SK-N-SH (cell line): ENCODE results near the gene ATP2B1. TPM values are rescaled to one million over a fixed set of nuclear protein-coding genes. Genes with fewer than 3 reads are reported as not detected.

Experiments used
- CTCF ChIA-PET: fragments of 300-600, 350-600 bp; formaldehyde crosslinking; extraction: SDS; loops from one replicate; lab custom pipeline; 2021; lab: Yijun Ruan, JAX
- POLR2A ChIA-PET: fragments of 350-600 bp; sonication (Branson Sonifier 250); formaldehyde crosslinking; extraction: SDS; loops from one replicate; lab custom pipeline; 2020; ENCODE audit warnings: antibody characterized with exemption, inconsistent platforms; lab: Yijun Ruan, JAX
- DNase-seq: peaks from one replicate; pipeline ENCODE4 v3.0.0; 2012
- H2AFZ ChIP-seq: fragments of 200-600 bp; sonication (generic); 2 replicates; pipeline ENCODE4 v1.8.1; 2016; ENCODE audit warnings: antibody characterized with exemption, mild to moderate bottlenecking, low read depth
- H3F3A ChIP-seq: fragments of 200-600 bp; sonication (generic); replicated peaks from 2 replicates; pipeline ENCODE3; 2016; ENCODE audit warnings: antibody characterized with exemption, mild to moderate bottlenecking; ENCODE audit not compliant: insufficient read depth
- H3K27ac ChIP-seq, 2 experiments: fragments of 200-500 bp in 1 of 2; fragments of 200-600 bp in 1 of 2; sonication (Bioruptor generic) in 1 of 2; sonication (generic), shearing (Covaris generic) in 1 of 2; 2 replicates each; pipeline versions ENCODE4 v1.5.1 to v1.6.1; 2014 to 2016; ENCODE audit warnings: low read depth in 2 of 2, inconsistent platforms in 1 of 2, low read length in 1 of 2, mild to moderate bottlenecking in 1 of 2, mixed read lengths in 1 of 2
- H3K27me3 ChIP-seq: fragments of 200-600 bp; sonication (generic), shearing (Covaris generic); 2 replicates; pipeline ENCODE4 v1.6.1; 2016; ENCODE audit warnings: mixed run types; ENCODE audit not compliant: insufficient read depth
- H3K36me3 ChIP-seq, 2 experiments: fragments of 200-500 bp in 1 of 2; fragments of 200-600 bp in 1 of 2; sonication (Bioruptor generic) in 1 of 2; sonication (generic) in 1 of 2; replicated peaks in 1 of 2; 2 replicates each; pipeline versions ENCODE3 to v1.5.1; 2014 to 2016; ENCODE audit warnings: low read length in 1 of 2, mild to moderate bottlenecking in 1 of 2; ENCODE audit not compliant: insufficient read depth in 2 of 2, control insufficient read depth in 1 of 2
- H3K4me1 ChIP-seq, 2 experiments: fragments of 200-500 bp in 1 of 2; fragments of 200-600 bp in 1 of 2; sonication (Bioruptor generic) in 1 of 2; sonication (generic), shearing (Covaris generic) in 1 of 2; 2 replicates each; pipeline versions ENCODE4 v1.5.1 to v1.6.1; 2014 to 2016; ENCODE audit warnings: low read depth in 1 of 2, low read length in 1 of 2, mixed run types in 1 of 2; ENCODE audit not compliant: insufficient read depth in 2 of 2, control insufficient read depth in 1 of 2
- H3K4me2 ChIP-seq: fragments of 200-600 bp; sonication (generic), shearing (Covaris generic); 2 replicates; pipeline ENCODE4 v1.6.1; 2017; ENCODE audit warnings: mixed run types
- H3K4me3 ChIP-seq, 2 experiments: fragments of 200-500 bp in 1 of 2; fragments of 200-600 bp in 1 of 2; sonication (Bioruptor generic) in 1 of 2; sonication (generic), shearing (Covaris generic) in 1 of 2; 2 replicates each; pipeline versions ENCODE4 v1.5.1 to v1.8.1; 2014 to 2016; ENCODE audit warnings: low read depth in 2 of 2, inconsistent platforms in 1 of 2, low read length in 1 of 2, mild to moderate bottlenecking in 1 of 2, mixed read lengths in 1 of 2, moderate library complexity in 1 of 2
- H3K79me2 ChIP-seq: fragments of 200-600 bp; sonication (generic); 2 replicates; pipeline ENCODE4 v1.8.1; 2017; ENCODE audit warnings: mild to moderate bottlenecking; ENCODE audit not compliant: insufficient read depth
- H3K9ac ChIP-seq: fragments of 200-600 bp; sonication (generic); 2 replicates; pipeline ENCODE4 v1.6.1; 2017; ENCODE audit warnings: mixed run types
- H3K9me2 ChIP-seq: fragments of 200-600 bp; sonication (generic); 2 replicates; pipeline ENCODE4 v1.6.1; 2017; ENCODE audit warnings: mixed run types
- H3K9me3 ChIP-seq: fragments of 200-600 bp; sonication (generic); 2 replicates; pipeline ENCODE4 v1.6.1; 2017; ENCODE audit warnings: mixed run types, mild to moderate bottlenecking, moderate library complexity
- H4K20me1 ChIP-seq: fragments of 200-600 bp; sonication (generic); 2 replicates; pipeline ENCODE4 v1.6.1; 2017; ENCODE audit warnings: mild to moderate bottlenecking, mixed run types; ENCODE audit not compliant: insufficient read depth
- FOXJ3 ChIP-seq: sonication (generic); formaldehyde crosslinking; IDR thresholded peaks from 2 replicates; pipeline ENCODE4 v1.5.1; 2020; ENCODE audit warnings: mild to moderate bottlenecking, missing genetic modification reagents
- FOXM1 ChIP-seq: IDR thresholded peaks from 2 replicates; pipeline ENCODE4 v1.4.0; 2012; ENCODE audit warnings: low read depth, mild to moderate bottlenecking
- GABPA ChIP-seq: IDR thresholded peaks from 2 replicates; pipeline ENCODE4 v1.4.0; 2012; ENCODE audit warnings: low read depth, mild to moderate bottlenecking
- GATA2 ChIP-seq: sonication (generic); formaldehyde crosslinking; IDR thresholded peaks from 2 replicates; pipeline ENCODE4 v1.5.0; 2020; ENCODE audit warnings: mild to moderate bottlenecking, missing genetic modification reagents
- IRF3 ChIP-seq: fragments of 150-350 bp; IDR thresholded peaks from 2 replicates; pipeline ENCODE4 v1.6.1; 2016; ENCODE audit warnings: mild to moderate bottlenecking, low read depth, low read length
- PBX3 ChIP-seq: IDR thresholded peaks from 2 replicates; pipeline ENCODE4; 2012
- RAD21 ChIP-seq: IDR thresholded peaks from 2 replicates; pipeline ENCODE4 v1.6.1; 2012; ENCODE audit warnings: mild to moderate bottlenecking, low read length
- RCOR1 ChIP-seq: fragments of 150-350 bp; IDR thresholded peaks from 2 replicates; pipeline ENCODE4 v1.6.1; 2017; ENCODE audit warnings: antibody characterized with exemption, low read length
- RFX5 ChIP-seq: IDR thresholded peaks from 2 replicates; pipeline ENCODE4 v1.6.1; 2012; ENCODE audit warnings: mild to moderate bottlenecking, improper control_type of control experiment, low read length
- SIN3A ChIP-seq: IDR thresholded peaks from 2 replicates; pipeline ENCODE4 v1.6.1; 2012; ENCODE audit warnings: low read depth, mild to moderate bottlenecking, low read length, moderate library complexity, borderline replicate concordance
- TCF12 ChIP-seq: IDR thresholded peaks from 2 replicates; pipeline ENCODE4 v1.4.0; 2012
- ZBTB33 ChIP-seq: IDR thresholded peaks from 2 replicates; pipeline ENCODE4 v1.4.0; 2012; ENCODE audit warnings: low read depth, borderline replicate concordance
- WGBS: methylation state at CpG from one replicate; pipeline ENCODE4 v1.1.6; 2017; ENCODE audit warnings: low lambda C conversion rate; 5-methylcytosine and 5-hydroxymethylcytosine counted together
- polyA plus RNA-seq, 3 experiments: library from polyadenylated mRNA; depleted of rRNA; stranded (reverse); fragments of >200 nt; gene quantifications; 2 replicates each; pipeline ENCODE4 v1.2.3, GENCODE V29; 2012

ATP2B1 gene
- polyA plus RNA-seq, 1 of the 3 experiments (the other 2 are of a cell fraction), result 4.3 TPM

GRCh38 chr12:89717759-89718523 lies 9.3 kb upstream of the ATP2B1 start:
- 87% methylated on average over 2 of the region's 2 CpGs for WGBS
- Histone ChIP-seq H3K79me2 (no peaks in the 10 kb centered on the region), H3K4me1 (no peaks in the 10 kb centered on the region), H3K27ac (no peak overlapping the region), H3K4me2 (no peak overlapping the region), H2AFZ (no peak overlapping the region), H3K27me3 (no peaks in the 10 kb centered on the region), H3K9ac (no peak overlapping the region), H4K20me1 (no peaks in the 10 kb centered on the region), H3K9me2 (no peaks in the 10 kb centered on the region), H3F3A (no peaks in the 10 kb centered on the region), H3K4me3 (no peak overlapping the region), H3K9me3 (no peaks in the 10 kb centered on the region), H3K36me3 (no peaks in the 10 kb centered on the region)
- DNase-seq, result no peak
- no peak for TF ChIP-seq GABPA
- ChIA-PET POLR2A (no interaction called here), CTCF (no interaction called here)

DNA sequence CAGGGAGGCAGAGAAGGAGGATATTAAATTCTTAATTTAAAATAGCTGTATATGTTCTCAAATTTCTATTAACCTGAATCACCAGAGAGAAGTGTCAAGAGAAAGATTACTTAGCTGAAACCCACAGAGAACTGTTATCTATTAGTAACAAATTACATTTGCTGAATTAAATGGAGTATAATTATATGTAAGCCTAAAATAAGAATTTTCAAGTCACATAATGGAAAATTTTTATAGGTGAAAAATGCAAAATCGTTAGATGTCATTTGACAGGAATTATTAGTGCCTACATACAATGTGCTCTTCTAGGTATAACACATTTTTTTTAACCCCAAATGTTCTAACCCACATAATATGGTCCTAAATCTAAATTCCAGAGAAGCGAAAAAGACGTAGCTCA lies 4.1 kb upstream of the ATP2B1 start:
- no peak overlapping the region for H3K9ac ChIP-seq
- no peaks in the 10 kb centered on the region for H3K9me3 ChIP-seq
- ChIA-PET CTCF (no interaction called here), POLR2A (no interaction called here)
- no peak overlapping the region for H3K4me2 ChIP-seq
- TF ChIP-seq TCF12 (no peak), GATA2 (no peak), ZBTB33 (no peak)
- WGBS, result 89% methylated on average over 3 of the region's 3 CpGs
- H3K4me3 ChIP-seq, result no peak overlapping the region
- H3F3A ChIP-seq, result peaks cover 8% of the 10 kb centered on the region
- H3K27me3 ChIP-seq, result no peaks in the 10 kb centered on the region
- peaks cover 6% of the 10 kb centered on the region; the same call in 1 of the 2 replicates for H3K79me2 ChIP-seq
- DNase-seq, result no peak
- no peak overlapping the region for H2AFZ ChIP-seq
- no peaks in the 10 kb centered on the region for H4K20me1 ChIP-seq
- no peak overlapping the region for H3K27ac ChIP-seq
- no peaks in the 10 kb centered on the region for H3K36me3 ChIP-seq
- no peaks in the 10 kb centered on the region for H3K9me2 ChIP-seq
- H3K4me1 ChIP-seq, result no peaks in the 10 kb centered on the region; a peak in 2 of 4 replicates

DNA sequence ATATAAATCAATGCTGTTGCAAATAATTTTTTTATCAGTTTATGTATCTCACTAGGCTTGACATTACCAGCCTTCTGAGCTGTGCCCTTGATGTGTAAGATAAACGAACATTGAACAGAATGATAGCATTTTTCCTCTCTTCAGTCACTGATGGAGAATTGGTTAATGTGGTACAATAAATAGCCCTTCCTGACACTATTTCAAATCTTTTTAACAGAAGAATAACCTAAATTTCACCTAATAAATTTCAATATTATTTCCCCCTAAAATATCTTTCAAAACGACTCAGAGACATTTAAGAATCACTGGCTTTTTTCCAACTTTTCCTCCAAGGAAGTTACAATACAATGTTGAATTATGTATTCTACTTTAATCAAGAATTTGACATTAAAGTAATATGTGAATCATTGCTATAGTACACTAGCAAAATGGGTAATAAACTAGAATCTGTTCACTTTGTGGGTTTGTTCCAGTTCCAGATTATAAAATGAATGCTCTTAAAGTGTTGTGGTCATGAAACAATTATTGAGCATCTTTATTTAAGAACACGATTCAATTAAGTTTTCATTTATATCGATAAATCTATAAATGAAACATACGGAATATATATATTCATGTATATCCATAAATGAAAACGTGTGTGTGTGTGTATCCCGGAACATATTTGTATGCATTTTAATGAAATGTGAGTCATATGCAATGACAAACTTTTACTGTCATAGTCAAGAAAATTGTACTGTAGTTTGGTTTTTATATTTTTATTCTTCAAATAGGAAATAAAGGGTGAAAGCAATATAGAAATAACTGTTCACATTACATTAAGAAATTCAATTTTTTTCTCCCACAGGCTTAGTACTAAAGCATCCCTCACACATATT lies 2.5 kb upstream of the ATP2B1 start:
- CTCF ChIA-PET, result interaction anchor here (1.4 kb wide), 1 partner anchor 13 kb away, joined by 4 read pairs; no protein-coding TSS in a partner anchor
- 66% methylated on average over 7 of the region's 7 CpGs for WGBS
- no peak overlapping the region for H3K27ac ChIP-seq
- TF ChIP-seq PBX3, result no peak
- TF ChIP-seq FOXM1, result no peak
- no peak for TF ChIP-seq RAD21
- no peak for TF ChIP-seq SIN3A
- TF ChIP-seq IRF3, result no peak
- no peak for TF ChIP-seq ZBTB33
- TF ChIP-seq RFX5, result no peak
- no peak for TF ChIP-seq FOXJ3 (CRISPR knock-in tag)
- no peak for TF ChIP-seq RCOR1

More for the DNA sequence above, 2.5 kb upstream of the ATP2B1 start:
- Histone ChIP-seq H3F3A (peaks cover 13% of the 10 kb centered on the region), H3K9ac (no peak overlapping the region), H3K27me3 (no peaks in the 10 kb centered on the region), H2AFZ (0 out of 2 replicates have a peak overlapping the region, but pooled peaks have one; percentile 95), H3K4me3 (peak overlapping the region in 1 of 2 experiments; percentile 94; a peak in 1 of 4 replicates), H4K20me1 (peaks cover 4% of the 10 kb centered on the region; the same call in 1 of the 2 replicates), H3K79me2 (peaks cover 22% of the 10 kb centered on the region), H3K9me2 (no peaks in the 10 kb centered on the region), H3K36me3 (no peaks in the 10 kb centered on the region), H3K4me1 (peaks cover 0 to 2% of the 10 kb centered on the region in 2 experiments; a peak in 3 of 4 replicates), H3K4me2 (peak overlapping the region; percentile 82; the same call in 1 of the 2 replicates), H3K9me3 (no peaks in the 10 kb centered on the region)
- no peak for DNase-seq
- POLR2A ChIA-PET, result no interaction called here
